IPS-20b (cell line): ENCODE data around the gene RETREG3.
A peak's percentile ranks its signal among the peaks of the same experiment; 100 is the strongest.

ENCODE experiments used
- H3K27ac ChIP-seq: one replicate; pipeline ENCODE4 v1.5.1; 2013; ENCODE audit warnings: low read length
- H3K27me3 ChIP-seq: 2 replicates; pipeline ENCODE4 v1.6.1; 2013; ENCODE audit warnings: mild to moderate bottlenecking, low read length, inconsistent platforms; ENCODE audit not compliant: insufficient read depth
- H3K36me3 ChIP-seq: 2 replicates; pipeline ENCODE4 v1.6.1; 2013; ENCODE audit warnings: low read depth, mild to moderate bottlenecking, inconsistent platforms, low read length, moderate library complexity; ENCODE audit not compliant: insufficient read depth
- H3K4me1 ChIP-seq: 2 replicates; pipeline ENCODE4 v1.6.1; 2013; ENCODE audit warnings: mild to moderate bottlenecking, control low read depth, inconsistent platforms, low read length, moderate library complexity; ENCODE audit not compliant: insufficient read depth
- H3K4me3 ChIP-seq: 2 replicates; pipeline ENCODE4 v1.5.1; 2013; ENCODE audit warnings: mild to moderate bottlenecking, low read length, inconsistent platforms
- H3K9ac ChIP-seq: 2 replicates; pipeline ENCODE4 v1.6.1; 2013; ENCODE audit warnings: low read depth, mild to moderate bottlenecking, inconsistent platforms, low read length, moderate library complexity
- H3K9me3 ChIP-seq: 2 replicates; pipeline ENCODE4 v1.6.1; 2013; ENCODE audit warnings: mild to moderate bottlenecking, low read depth, low read length, inconsistent platforms; ENCODE audit not compliant: insufficient read depth

RETREG3 gene

DNA sequence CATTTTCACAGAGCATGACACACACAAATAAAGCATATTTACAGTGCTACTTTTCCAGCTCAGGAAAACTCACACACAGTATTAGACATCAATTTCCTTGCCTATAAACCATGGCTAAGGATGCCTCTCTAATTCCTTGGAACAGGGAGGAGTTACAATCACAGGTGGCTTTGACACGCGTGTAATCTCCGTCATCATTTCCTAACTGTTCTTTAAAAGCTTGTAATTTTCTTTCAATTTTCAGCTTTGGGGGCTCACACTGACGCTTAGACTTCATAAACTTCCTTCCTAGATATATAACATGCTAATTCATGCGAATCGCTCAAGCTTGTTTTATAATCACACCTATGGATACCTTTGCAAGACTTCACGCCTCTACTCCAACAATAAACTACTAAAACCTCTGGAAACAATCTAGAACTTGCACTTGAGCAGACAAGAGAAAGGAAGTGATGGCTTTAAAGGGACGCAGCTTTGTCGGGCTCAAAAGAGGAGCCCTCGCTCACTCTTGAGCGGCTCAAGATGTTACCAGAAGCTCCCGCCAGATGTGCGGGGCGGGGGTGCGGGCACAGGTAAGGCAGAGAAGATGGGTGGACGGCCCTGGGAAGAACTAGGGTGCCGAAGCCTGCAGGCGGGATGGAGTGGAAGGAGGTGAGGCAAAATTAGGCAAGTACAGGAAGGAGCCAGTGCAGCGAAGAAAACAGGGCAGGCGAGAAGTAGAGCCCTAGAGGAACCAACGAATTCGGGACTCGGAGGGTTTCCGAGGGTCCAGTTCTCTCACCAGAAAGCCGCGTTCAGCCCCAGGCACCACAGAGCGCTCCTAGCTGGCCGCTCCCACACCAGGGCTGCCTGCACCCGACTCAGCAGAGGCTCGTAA lies 631 bp downstream of the RETREG3 start:
- no peak overlapping the region for H3K27ac ChIP-seq
- H3K27me3 ChIP-seq: no peaks in the 10 kb centered on the region
- no peaks in the 10 kb centered on the region for H3K9me3 ChIP-seq
- H3K4me1 ChIP-seq: peaks cover 6% of the 10 kb centered on the region; the same call in 1 of the 2 replicates
- peak overlapping the region; percentile 97 for H3K4me3 ChIP-seq
- H3K36me3 ChIP-seq: peaks cover 22% of the 10 kb centered on the region
- H3K9ac ChIP-seq: peak overlapping the region; percentile 91

DNA sequence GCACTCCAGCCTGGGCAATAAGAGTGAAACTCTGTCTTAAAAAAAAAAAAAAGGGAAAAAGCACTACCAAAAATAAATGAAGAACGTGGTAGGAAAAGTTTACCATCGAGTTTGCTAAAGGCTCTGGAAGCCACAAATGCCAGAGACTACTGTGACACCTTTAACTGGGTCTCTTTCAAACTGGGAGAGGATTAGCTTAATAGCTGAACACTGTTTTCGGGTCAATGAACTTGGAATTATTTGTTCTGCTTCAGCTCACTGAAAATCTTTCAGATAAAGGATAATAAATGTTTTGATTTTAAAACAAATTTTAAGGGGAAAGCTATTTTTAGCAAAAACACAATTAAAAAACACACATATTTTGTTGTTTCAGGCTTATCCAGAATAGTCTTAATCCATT lies 1.4 kb downstream of the RETREG3 start:
- Histone ChIP-seq H3K4me1 (peaks cover 6% of the 10 kb centered on the region; the same call in 1 of the 2 replicates), H3K27me3 (no peaks in the 10 kb centered on the region), H3K27ac (no peak overlapping the region), H3K9ac (peak overlapping the region; percentile 91; the same call in 1 of the 2 replicates), H3K36me3 (peaks cover 15% of the 10 kb centered on the region), H3K4me3 (peak overlapping the region; percentile 97), H3K9me3 (no peaks in the 10 kb centered on the region)

DNA sequence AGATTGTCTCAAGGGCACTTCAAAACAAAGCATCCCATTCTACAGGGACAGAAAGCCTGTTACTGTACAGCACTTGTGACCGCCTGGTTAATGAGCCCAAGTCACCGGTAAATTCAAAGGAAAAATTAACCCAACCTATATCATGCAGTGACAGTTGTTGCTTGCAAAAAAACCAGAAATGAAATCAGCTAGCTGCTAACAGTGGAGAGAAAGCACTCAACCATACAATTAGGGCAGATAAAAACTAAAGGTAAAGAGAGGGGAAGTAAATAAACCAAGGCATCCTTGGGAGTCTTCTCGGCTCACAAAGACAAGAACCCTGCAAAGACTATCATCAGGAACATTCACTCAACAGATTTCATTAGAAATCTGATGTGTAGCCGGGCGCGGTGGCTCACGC lies 5.9 kb downstream of the RETREG3 start:
- H3K4me1 ChIP-seq: peaks cover 5% of the 10 kb centered on the region; the same call in 1 of the 2 replicates
- no peak overlapping the region for H3K4me3 ChIP-seq
- H3K27me3 ChIP-seq: no peaks in the 10 kb centered on the region
- no peaks in the 10 kb centered on the region for H3K9me3 ChIP-seq
- no peaks in the 10 kb centered on the region for H3K36me3 ChIP-seq
- no peak overlapping the region for H3K9ac ChIP-seq
- no peak overlapping the region for H3K27ac ChIP-seq

DNA sequence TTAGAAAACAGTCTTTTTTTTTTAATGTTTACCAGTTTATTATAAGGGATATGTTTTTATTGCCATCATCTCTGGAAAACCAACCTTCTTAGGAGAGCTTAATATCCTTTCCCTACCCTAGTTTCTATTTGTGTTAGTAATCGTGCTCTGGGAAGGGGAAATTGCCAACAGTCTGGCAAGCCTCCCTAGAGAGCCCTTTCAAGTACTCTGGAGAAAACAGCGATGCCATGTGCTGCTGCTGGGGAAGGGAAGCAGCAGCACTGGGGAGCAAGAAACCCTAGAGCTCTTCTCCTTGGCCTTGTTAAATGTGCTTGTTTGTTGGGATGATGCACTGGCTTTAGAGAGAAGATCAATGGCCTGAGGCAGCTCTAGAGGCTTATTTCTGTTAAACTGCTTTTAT lies 10.3 kb downstream of the RETREG3 start:
- Histone ChIP-seq H3K27me3 (no peaks in the 10 kb centered on the region), H3K9ac (no peak overlapping the region), H3K4me1 (no peaks in the 10 kb centered on the region), H3K36me3 (no peaks in the 10 kb centered on the region), H3K4me3 (no peak overlapping the region), H3K27ac (no peak overlapping the region), H3K9me3 (no peaks in the 10 kb centered on the region)

DNA sequence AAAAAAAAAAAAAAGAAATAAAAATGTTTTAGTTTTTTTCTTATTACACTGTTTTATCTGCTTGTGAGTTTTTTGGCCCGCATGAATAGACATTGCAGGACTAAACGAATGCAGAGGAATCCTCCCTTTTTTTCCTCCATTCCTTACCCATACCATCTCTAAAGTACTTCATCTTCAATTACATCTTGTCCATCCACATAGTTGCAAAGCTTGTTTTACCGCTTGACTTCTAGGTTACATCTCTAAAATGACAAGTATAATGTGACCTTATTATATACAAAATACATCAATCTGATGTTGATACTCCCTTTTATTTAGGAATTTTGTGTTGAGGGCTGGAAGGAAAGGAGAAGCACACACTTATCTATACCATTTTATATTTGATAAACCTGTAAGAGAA lies 12.8 kb downstream of the RETREG3 start:
- no peaks in the 10 kb centered on the region; the same call in 1 of the 2 replicates for H3K36me3 ChIP-seq
- no peak overlapping the region for H3K27ac ChIP-seq
- H3K9ac ChIP-seq: no peak overlapping the region
- no peaks in the 10 kb centered on the region for H3K27me3 ChIP-seq
- H3K4me1 ChIP-seq: no peaks in the 10 kb centered on the region
- H3K4me3 ChIP-seq: no peak overlapping the region
- no peaks in the 10 kb centered on the region for H3K9me3 ChIP-seq

DNA sequence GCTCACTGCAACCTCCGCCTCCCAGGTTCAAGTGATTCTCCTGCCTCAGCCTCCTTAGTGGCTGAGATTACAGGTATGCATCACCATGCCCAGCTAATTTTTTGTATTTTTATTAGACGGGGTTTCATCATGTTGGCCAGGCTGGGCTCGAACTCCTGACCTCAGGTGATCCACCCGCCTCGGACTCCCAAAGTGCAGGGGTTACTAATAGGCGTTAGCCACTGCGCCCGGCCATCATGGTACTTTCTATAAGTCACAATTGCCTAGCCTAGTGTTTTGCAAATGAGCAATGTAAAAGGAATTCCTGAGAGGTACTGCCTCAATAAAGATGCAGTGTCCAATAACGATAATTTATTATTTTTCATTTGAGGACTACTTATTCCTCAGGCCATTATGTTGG lies 17.8 kb downstream of the RETREG3 start:
- peaks cover 38% of the 10 kb centered on the region for H3K36me3 ChIP-seq
- no peak overlapping the region for H3K27ac ChIP-seq
- no peaks in the 10 kb centered on the region for H3K4me1 ChIP-seq
- no peaks in the 10 kb centered on the region for H3K27me3 ChIP-seq
- no peak overlapping the region for H3K4me3 ChIP-seq
- no peak overlapping the region for H3K9ac ChIP-seq
- no peaks in the 10 kb centered on the region for H3K9me3 ChIP-seq

DNA sequence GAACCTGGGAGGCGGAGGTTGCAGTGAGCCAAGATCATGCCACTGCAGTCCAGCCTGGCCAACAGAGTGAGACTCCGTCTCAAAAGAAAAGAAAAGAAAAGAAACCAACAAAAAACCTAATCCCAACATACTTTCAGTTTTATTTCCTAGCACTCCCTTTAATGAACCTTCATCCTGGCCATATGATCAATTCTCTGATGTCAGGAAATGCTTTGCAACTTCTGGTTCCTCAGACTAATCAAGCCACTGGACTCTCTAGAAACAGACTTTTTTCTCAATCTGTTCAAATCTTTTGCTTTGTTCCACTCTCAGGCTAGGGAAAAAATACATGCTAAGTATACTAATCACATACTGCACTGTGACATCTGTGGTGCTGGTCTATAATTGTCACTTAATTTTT lies 18.3 kb downstream of the RETREG3 start:
- H3K9ac ChIP-seq: no peak overlapping the region
- H3K9me3 ChIP-seq: no peaks in the 10 kb centered on the region
- H3K36me3 ChIP-seq: peaks cover 43% of the 10 kb centered on the region
- no peak overlapping the region for H3K4me3 ChIP-seq
- H3K27me3 ChIP-seq: no peaks in the 10 kb centered on the region
- H3K4me1 ChIP-seq: no peaks in the 10 kb centered on the region
- no peak overlapping the region for H3K27ac ChIP-seq

DNA sequence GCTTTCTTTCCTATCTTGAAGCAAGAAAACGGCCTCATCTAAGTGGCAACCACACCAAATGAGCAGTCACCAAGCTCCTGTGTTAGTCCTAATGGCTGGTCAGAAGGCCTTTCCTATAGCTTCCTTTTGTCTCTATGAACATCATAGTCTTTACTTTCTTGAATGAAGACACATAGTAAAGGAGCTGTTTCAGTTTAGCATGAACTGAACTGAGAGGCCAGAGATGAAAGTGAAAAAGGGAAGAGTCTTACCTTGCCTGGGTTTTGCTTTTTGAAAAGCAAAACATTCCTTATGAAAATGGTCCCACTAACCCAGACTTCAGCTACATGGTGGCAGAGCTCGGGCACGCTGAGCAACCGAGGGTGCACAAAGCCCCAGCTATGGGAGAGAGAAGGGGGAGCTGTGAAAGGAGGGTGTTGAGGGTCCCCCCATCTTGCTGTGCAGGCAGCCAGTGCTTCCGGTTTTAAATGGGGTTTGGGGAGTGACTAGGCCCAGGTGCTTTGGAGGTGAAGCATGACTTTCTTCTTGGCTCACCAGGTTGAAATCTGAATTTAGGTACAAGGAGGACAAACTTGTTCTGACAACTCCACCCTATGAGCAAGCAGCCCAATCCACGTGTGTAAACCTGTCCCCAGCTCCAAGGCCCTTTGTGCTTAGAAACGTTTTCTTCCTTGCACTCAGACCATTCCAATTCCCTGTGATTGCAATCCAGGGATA lies 22.5 kb downstream of the RETREG3 start:
- Histone ChIP-seq H3K9me3 (no peaks in the 10 kb centered on the region), H3K27ac (no peak overlapping the region), H3K27me3 (no peaks in the 10 kb centered on the region), H3K36me3 (peaks cover 83% of the 10 kb centered on the region), H3K4me3 (no peak overlapping the region), H3K9ac (no peak overlapping the region), H3K4me1 (no peaks in the 10 kb centered on the region)

DNA sequence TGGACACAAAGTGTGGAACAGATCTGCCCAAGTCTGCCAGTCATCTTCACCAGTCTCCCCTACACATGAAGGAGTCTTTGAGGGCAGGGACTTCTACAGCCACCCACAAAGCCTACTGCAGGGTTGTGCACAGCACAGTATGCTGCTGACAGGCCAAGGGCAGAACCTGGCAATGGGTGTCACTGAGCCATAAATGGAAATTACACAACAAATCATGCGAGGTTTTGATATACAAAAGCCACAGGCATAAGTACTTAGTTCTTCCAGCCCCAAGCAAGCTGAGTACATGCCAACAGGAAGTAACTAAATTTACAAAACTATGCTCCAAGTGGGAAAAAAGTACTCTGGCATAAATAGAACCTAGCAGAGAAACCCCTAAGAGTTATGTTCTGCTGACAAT lies 23.8 kb downstream of the RETREG3 start:
- Histone ChIP-seq H3K27ac (no peak overlapping the region), H3K4me1 (no peaks in the 10 kb centered on the region), H3K9me3 (no peaks in the 10 kb centered on the region), H3K9ac (no peak overlapping the region), H3K4me3 (no peak overlapping the region), H3K36me3 (peaks cover 82% of the 10 kb centered on the region), H3K27me3 (no peaks in the 10 kb centered on the region)

DNA sequence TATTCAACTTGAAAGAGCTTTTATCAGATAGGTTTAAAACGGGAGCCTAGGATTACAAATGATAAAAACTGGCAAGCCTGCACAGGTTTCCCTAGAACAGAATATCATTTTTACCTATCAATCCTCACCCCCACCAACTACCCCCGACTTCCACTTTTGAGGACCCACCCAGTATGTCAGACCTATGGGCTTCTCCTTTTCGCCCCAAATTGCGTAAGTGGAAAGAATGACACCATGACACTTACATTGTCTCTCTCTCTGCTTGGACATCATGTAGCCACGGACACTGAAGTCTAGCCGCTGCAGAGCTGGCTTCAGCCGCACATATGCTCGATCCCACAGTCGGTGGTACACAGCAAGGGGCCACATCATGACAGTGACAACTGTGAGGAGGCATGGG lies 24.3 kb downstream of the RETREG3 start:
- peaks cover 82% of the 10 kb centered on the region for H3K36me3 ChIP-seq
- H3K9me3 ChIP-seq: no peaks in the 10 kb centered on the region
- no peaks in the 10 kb centered on the region for H3K4me1 ChIP-seq
- H3K9ac ChIP-seq: no peak overlapping the region
- H3K27ac ChIP-seq: no peak overlapping the region
- no peaks in the 10 kb centered on the region for H3K27me3 ChIP-seq
- no peak overlapping the region for H3K4me3 ChIP-seq

DNA sequence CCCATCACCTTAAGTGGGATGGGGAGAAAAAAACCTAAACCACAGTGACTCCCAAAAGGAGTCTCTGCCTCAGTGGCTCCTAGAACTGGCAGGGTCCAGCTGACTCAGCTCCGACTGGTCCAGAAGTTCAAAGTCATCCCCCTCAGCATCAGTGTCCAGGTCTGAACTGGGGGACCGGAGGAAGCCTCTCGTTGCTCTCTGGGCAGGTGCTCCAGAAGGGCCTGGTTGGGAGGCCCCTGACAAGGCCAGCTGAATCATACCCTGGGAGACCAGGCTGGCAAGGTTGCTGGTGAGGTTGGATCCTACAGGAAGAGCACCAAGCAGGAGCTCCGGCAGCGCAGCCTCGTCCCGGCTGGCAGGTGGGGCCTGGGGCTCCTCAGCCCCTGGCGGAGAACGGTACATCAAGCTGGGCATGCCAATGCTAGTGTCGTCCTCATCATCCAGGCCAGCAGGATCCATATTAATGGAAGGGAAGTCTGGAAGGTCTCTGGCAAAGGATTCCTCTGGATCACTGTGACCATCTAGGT lies 27.4 kb downstream of the RETREG3 start:
- Histone ChIP-seq H3K4me1 (no peaks in the 10 kb centered on the region), H3K27ac (no peak overlapping the region), H3K9me3 (no peaks in the 10 kb centered on the region), H3K36me3 (peaks cover 65% of the 10 kb centered on the region), H3K9ac (no peak overlapping the region), H3K4me3 (no peak overlapping the region), H3K27me3 (no peaks in the 10 kb centered on the region)
